Measurements from ENCODE around the gene RBFA.

The RBFA gene

DNA sequence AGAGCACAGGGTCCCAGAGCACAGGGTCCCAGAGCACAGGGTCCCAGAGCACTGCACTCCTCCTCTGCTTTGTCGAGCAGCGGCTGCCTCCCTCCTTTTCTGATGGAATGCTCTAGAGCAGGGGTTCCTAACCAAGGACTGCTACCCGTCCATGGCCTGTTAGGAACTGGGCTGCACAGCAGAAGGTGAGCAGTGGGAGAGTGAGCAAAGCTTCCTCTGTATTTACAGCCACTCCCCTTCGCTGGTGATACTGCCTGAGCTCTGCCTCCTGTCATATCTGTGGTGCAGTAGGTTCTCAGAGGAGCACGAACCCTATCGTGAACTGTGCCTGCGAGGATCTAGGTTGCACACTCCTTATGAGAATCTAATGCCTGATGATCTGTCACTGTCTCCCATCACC is 41.7 kb downstream of the RBFA start:
- DNase-seq (ENCODE audit: low spot score) = no peak

DNA sequence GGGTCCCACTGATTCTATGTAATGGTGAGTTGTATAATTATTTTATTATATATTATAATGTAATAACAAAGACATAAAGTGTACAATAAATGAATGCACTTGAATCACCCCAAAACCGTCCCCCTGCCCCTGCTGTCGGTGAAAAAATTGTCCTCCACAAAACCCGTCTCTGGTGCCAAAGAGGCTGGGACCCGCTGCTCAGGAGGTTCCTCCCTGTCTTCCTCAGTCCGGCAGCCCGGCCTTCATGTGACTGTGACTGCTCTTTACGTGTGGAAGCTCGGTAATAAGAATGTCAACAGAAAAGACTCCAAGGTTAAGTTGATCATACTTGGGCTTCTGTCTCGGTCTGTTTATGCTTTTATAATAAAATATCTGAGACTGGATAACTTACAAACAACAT is 42.1 kb downstream of the RBFA start:
- no peak for DNase-seq (ENCODE audit: low spot score)

DNA sequence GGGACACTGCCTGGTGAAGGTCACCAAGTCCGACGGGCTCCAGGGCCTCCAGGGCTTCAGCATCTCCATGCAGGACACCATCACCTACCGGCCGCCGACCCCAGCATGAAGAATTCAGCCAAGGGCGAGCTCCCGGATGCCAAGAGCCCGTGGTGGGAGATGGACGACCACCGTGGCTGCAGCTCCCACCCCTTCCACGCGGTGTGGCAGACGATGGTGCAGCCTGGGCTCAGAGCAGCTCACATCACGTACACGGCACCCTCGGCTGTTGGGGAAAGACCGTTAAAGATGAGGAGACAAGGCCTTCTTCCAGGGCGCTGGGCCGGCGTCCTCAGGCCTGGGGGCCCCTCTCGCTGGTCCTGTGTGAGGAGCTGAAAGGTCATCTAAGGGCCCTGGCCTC is 43.6 kb downstream of the RBFA start:
- DNase-seq (ENCODE audit: low spot score) = no peak
